ENCODE data around the gene PDZD7. TPM values are rescaled to one million over a fixed set of nuclear protein-coding genes. Genes with fewer than 3 reads are reported as not detected.

The PDZD7 gene
- total and polyA plus RNA-seq, 2 of the 8 experiments (the other 6 are each of a cell fraction or from before 2014, with no cell fraction given): 0.88 to 1.6 TPM

DNA sequence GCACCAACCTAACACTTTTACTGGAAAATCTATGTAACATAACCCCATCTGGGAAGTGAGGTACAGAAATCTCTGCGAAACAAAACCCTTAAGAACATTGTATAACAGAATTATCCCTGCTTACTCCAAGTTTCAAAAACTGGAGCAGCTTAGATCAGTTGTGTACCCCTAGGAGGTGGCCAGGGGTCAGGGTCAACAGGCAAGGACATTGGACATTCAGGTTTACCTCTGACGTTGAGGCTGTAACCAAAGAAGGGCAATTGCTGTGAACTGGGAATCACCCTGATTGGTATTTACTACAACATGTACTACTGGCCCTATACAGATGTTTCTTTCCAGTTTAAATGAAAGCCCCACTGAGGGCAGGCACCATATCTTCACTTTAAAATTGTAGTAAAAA lies 13.2 kb upstream of the PDZD7 start (continued):
- TF ChIP-seq, protein P1, sequence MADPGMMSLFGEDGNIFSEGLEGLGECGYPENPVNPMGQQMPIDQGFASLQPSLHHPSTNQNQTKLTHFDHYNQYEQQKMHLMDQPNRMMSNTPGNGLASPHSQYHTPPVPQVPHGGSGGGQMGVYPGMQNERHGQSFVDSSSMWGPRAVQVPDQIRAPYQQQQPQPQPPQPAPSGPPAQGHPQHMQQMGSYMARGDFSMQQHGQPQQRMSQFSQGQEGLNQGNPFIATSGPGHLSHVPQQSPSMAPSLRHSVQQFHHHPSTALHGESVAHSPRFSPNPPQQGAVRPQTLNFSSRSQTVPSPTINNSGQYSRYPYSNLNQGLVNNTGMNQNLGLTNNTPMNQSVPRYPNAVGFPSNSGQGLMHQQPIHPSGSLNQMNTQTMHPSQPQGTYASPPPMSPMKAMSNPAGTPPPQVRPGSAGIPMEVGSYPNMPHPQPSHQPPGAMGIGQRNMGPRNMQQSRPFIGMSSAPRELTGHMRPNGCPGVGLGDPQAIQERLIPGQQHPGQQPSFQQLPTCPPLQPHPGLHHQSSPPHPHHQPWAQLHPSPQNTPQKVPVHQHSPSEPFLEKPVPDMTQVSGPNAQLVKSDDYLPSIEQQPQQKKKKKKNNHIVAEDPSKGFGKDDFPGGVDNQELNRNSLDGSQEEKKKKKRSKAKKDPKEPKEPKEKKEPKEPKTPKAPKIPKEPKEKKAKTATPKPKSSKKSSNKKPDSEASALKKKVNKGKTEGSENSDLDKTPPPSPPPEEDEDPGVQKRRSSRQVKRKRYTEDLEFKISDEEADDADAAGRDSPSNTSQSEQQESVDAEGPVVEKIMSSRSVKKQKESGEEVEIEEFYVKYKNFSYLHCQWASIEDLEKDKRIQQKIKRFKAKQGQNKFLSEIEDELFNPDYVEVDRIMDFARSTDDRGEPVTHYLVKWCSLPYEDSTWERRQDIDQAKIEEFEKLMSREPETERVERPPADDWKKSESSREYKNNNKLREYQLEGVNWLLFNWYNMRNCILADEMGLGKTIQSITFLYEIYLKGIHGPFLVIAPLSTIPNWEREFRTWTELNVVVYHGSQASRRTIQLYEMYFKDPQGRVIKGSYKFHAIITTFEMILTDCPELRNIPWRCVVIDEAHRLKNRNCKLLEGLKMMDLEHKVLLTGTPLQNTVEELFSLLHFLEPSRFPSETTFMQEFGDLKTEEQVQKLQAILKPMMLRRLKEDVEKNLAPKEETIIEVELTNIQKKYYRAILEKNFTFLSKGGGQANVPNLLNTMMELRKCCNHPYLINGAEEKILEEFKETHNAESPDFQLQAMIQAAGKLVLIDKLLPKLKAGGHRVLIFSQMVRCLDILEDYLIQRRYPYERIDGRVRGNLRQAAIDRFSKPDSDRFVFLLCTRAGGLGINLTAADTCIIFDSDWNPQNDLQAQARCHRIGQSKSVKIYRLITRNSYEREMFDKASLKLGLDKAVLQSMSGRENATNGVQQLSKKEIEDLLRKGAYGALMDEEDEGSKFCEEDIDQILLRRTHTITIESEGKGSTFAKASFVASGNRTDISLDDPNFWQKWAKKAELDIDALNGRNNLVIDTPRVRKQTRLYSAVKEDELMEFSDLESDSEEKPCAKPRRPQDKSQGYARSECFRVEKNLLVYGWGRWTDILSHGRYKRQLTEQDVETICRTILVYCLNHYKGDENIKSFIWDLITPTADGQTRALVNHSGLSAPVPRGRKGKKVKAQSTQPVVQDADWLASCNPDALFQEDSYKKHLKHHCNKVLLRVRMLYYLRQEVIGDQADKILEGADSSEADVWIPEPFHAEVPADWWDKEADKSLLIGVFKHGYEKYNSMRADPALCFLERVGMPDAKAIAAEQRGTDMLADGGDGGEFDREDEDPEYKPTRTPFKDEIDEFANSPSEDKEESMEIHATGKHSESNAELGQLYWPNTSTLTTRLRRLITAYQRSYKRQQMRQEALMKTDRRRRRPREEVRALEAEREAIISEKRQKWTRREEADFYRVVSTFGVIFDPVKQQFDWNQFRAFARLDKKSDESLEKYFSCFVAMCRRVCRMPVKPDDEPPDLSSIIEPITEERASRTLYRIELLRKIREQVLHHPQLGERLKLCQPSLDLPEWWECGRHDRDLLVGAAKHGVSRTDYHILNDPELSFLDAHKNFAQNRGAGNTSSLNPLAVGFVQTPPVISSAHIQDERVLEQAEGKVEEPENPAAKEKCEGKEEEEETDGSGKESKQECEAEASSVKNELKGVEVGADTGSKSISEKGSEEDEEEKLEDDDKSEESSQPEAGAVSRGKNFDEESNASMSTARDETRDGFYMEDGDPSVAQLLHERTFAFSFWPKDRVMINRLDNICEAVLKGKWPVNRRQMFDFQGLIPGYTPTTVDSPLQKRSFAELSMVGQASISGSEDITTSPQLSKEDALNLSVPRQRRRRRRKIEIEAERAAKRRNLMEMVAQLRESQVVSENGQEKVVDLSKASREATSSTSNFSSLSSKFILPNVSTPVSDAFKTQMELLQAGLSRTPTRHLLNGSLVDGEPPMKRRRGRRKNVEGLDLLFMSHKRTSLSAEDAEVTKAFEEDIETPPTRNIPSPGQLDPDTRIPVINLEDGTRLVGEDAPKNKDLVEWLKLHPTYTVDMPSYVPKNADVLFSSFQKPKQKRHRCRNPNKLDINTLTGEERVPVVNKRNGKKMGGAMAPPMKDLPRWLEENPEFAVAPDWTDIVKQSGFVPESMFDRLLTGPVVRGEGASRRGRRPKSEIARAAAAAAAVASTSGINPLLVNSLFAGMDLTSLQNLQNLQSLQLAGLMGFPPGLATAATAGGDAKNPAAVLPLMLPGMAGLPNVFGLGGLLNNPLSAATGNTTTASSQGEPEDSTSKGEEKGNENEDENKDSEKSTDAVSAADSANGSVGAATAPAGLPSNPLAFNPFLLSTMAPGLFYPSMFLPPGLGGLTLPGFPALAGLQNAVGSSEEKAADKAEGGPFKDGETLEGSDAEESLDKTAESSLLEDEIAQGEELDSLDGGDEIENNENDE (IDR thresholded peaks at IDR 0.05; ENCODE audit: insufficient replicate concordance, low read length): no peak
- TF ChIP-seq RFX5 (IDR thresholded peaks at IDR 0.05; ENCODE audit: borderline replicate concordance, low read depth, low read length) (no peak), TAF7 (optimal IDR thresholded peaks at IDR 0.05; ENCODE audit: borderline replicate concordance, low read depth, low read length) (no peak), ATF2 (IDR thresholded peaks at IDR 0.05; ENCODE audit: low read length) (no peak)

All from H1 (cell line).